ENCODE data around the gene CREB5. TPM values are rescaled to one million over a fixed set of nuclear protein-coding genes. Genes with fewer than 3 reads are reported as not detected.
A peak's percentile ranks its signal among the peaks of the same experiment; 100 is the strongest.

CREB5 gene
- total and polyA plus RNA-seq, 2 donors (not counting 3 experiments of a cell fraction or from before 2014, with no cell fraction given), result 19.6 to 28.4 TPM

- BruUV-seq (replicated peaks), result no TSS peak
Measured at GRCh38 chr7:28631995-28632394, 219.7 kb downstream of the CREB5 start.

GRCh38 chr7:28638914-28639313, 226.6 kb downstream of the CREB5 start:
- ChIA-PET CTCF (interaction anchor here (1.0 kb wide), 1 partner anchor 215 kb away, joined by 3 read pairs; no protein-coding TSS in a partner anchor), POLR2A (no interaction called here)
- Histone ChIP-seq H3K4me1 (ENCODE audit: control insufficient read depth, extremely low read depth, insufficient read depth, low read length) (no peaks in the 10 kb centered on the region), H3K79me2 (ENCODE audit: control insufficient read depth, insufficient read depth, low read length) (no peaks in the 10 kb centered on the region), H3K9me1 (replicated peaks; ENCODE audit: control insufficient read depth, extremely low read depth, insufficient read depth, low read length) (no peaks in the 10 kb centered on the region), H3K27ac (ENCODE audit: insufficient read depth, low read depth, low read length) (no peak overlapping the region), H3K27me3 (ENCODE audit: control insufficient read depth in 2 of 2, insufficient read depth in 2 of 2, low read length in 2 of 2) (peaks cover 0 to 3% of the 10 kb centered on the region in 2 experiments), H3K36me3 (ENCODE audit: control insufficient read depth in 2 of 2, extremely low read depth in 1 of 2, insufficient read depth in 2 of 2, low read length in 2 of 2) (no peaks in the 10 kb centered on the region), H3K4me3 (replicated peaks in 1 of 3; ENCODE audit: insufficient read depth in 1 of 3, low read depth in 1 of 3, low read length in 3 of 3) (no peak overlapping the region), H3K4me2 (ENCODE audit: insufficient read depth, low read length) (no peak overlapping the region), H4K20me1 (replicated peaks; ENCODE audit: control insufficient read depth, extremely low read depth, insufficient read depth, low read length) (no peaks in the 10 kb centered on the region), H3K9ac (replicated peaks; ENCODE audit: extremely low read depth, insufficient read depth, low read length) (no peak overlapping the region), H3K9me3 (replicated peaks; ENCODE audit: control insufficient read depth, insufficient read depth, low read length) (no peaks in the 10 kb centered on the region), H2AFZ (ENCODE audit: low read depth, low read length) (no peak overlapping the region)
- intact Hi-C loops (cut with micrococcal nuclease) (no loop called here), dilution Hi-C loops (cut with MboI; ENCODE audit: extremely low pct_ligation_motif_present, low sequenced_read_pairs) (no loop called here)
- FAIRE-seq (no peak), DNase-seq (ENCODE audit: low read depth, low spot score) (no peak)
- BruUV-seq (replicated peaks), result no TSS peak
- no peak for TF ChIP-seq MYC (IDR thresholded peaks at IDR 0.05; ENCODE audit: low read depth, low read length)
- no peak for TF ChIP-seq FOS (IDR thresholded peaks at IDR 0.05; ENCODE audit: borderline replicate concordance, insufficient read depth, low read length)
- no peak for TF ChIP-seq POLR2A (IDR thresholded peaks at IDR 0.05; ENCODE audit: low read depth, low read length)
- no peak for TF ChIP-seq GATA2 (IDR thresholded peaks at IDR 0.05; ENCODE audit: insufficient read depth, insufficient read length, low read depth, low read length)
- TF ChIP-seq MAX (IDR thresholded peaks at IDR 0.05; ENCODE audit: insufficient read depth, insufficient read length), result no peak
- TF ChIP-seq JUN (IDR thresholded peaks at IDR 0.05; ENCODE audit: borderline replicate concordance, insufficient read depth, insufficient read length, low read depth), result no peak
- TF ChIP-seq CTCF (IDR thresholded peaks at IDR 0.05; ENCODE audit: extremely low read depth in 1 of 2, insufficient read depth in 1 of 2, low read depth in 1 of 2, low read length in 2 of 2), result no peak
- TF ChIP-seq POLR2AphosphoS5 (IDR thresholded peaks at IDR 0.05; ENCODE audit: insufficient read depth, low read depth, low read length), result no peak
- no peak for TF ChIP-seq EZH2 (IDR thresholded peaks at IDR 0.05; ENCODE audit: borderline replicate concordance, low read depth, low read length, severe bottlenecking)

More at GRCh38 chr7:28631995-28632394, 219.7 kb downstream of the CREB5 start:
- FAIRE-seq (peak; percentile 78), DNase-seq (ENCODE audit: low read depth, low spot score) (peak; percentile 90)
- Histone ChIP-seq H3K9ac (replicated peaks; ENCODE audit: extremely low read depth, insufficient read depth, low read length) (peak overlapping the region; percentile 19), H3K79me2 (ENCODE audit: control insufficient read depth, insufficient read depth, low read length) (no peaks in the 10 kb centered on the region), H3K4me3 (replicated peaks in 1 of 3; ENCODE audit: insufficient read depth in 1 of 3, low read depth in 1 of 3, low read length in 3 of 3) (no peak overlapping the region), H3K9me3 (replicated peaks; ENCODE audit: control insufficient read depth, insufficient read depth, low read length) (no peaks in the 10 kb centered on the region), H3K27me3 (ENCODE audit: control insufficient read depth in 2 of 2, insufficient read depth in 2 of 2, low read length in 2 of 2) (peaks cover 2 to 6% of the 10 kb centered on the region in 2 experiments), H3K4me2 (ENCODE audit: insufficient read depth, low read length) (peak overlapping the region; percentile 14), H4K20me1 (replicated peaks; ENCODE audit: control insufficient read depth, extremely low read depth, insufficient read depth, low read length) (no peaks in the 10 kb centered on the region), H3K9me1 (replicated peaks; ENCODE audit: control insufficient read depth, extremely low read depth, insufficient read depth, low read length) (no peaks in the 10 kb centered on the region), H3K4me1 (ENCODE audit: control insufficient read depth, extremely low read depth, insufficient read depth, low read length) (peaks cover 12% of the 10 kb centered on the region), H2AFZ (ENCODE audit: low read depth, low read length) (no peak overlapping the region), H3K27ac (ENCODE audit: insufficient read depth, low read depth, low read length) (peak overlapping the region; percentile 56), H3K36me3 (ENCODE audit: control insufficient read depth in 2 of 2, extremely low read depth in 1 of 2, insufficient read depth in 2 of 2, low read length in 2 of 2) (no peaks in the 10 kb centered on the region)
- ChIA-PET CTCF (no interaction called here), POLR2A (no interaction called here)
- dilution Hi-C loops (cut with MboI; ENCODE audit: extremely low pct_ligation_motif_present, low sequenced_read_pairs) (no loop called here), intact Hi-C loops (cut with micrococcal nuclease) (loop anchor here (1.0 to 5.0 kb wide), 3 partner anchors 27 to 60 kb away; no protein-coding TSS in a partner anchor)
- TF ChIP-seq EZH2 (IDR thresholded peaks at IDR 0.05; ENCODE audit: borderline replicate concordance, low read depth, low read length, severe bottlenecking), result no peak
- TF ChIP-seq JUN (IDR thresholded peaks at IDR 0.05; ENCODE audit: borderline replicate concordance, insufficient read depth, insufficient read length, low read depth), result peak; percentile 34

Measured in endothelial cell of umbilical vein (primary cell).